Fibroblast of skin of left biceps (primary cell): ENCODE data around the gene DOK7.

ENCODE experiments used
- DNase-seq, 2 experiments: peaks; one replicate each; pipeline ENCODE4 v3.0.0-alpha.2; 2013; ENCODE audit warnings: low read depth in 2 of 2

Gene DOK7

GRCh38 chr4:3463556-3464348 is 646 bp downstream of the DOK7 start:
- no peak for DNase-seq

GRCh38 chr4:3464349-3464905 is 1.3 kb downstream of the DOK7 start:
- no peak for DNase-seq

DNA sequence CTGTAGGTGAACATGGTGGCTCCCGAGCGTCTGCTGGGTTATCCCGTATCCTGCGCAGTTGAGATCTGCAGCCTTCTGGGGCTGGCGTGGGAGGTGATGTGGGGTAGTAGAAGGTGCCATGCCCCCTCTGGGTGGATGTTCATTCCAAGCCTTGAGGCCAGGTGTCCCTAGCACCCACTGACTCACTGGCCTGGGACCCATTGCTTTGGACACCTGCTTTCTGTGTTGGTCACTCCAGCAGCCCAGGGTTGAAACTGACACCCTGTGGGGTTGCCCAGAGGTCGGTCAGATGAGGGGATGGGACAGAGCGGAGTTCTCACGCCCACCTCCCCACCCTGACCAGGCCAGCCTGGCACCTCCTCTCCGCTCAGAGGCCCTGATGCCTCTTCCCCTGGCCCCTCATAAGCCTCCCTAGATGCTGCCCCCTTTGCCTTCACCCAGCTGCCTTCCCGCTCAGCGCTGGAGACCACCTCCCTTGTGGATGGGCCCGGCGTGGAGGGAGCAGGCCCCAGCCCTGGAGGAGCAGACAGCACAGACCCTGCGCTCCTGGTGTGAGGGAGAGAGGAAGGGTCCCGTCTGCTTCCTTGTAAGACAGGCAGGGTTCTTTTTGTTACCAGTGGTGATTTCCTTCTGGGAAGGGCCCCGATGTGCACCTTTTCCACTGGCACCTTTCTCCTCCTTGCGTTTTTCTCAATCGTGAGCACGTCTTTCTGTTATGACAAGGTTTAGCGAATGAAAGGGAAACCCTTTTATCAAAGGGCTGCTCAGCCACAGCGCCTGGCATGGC is 2.0 kb downstream of the DOK7 start:
- DNase-seq, result no peak

- DNase-seq, result no peak
Observed at GRCh38 chr4:3465698-3466671, 2.9 kb downstream of the DOK7 start.

GRCh38 chr4:3466691-3467600 is 3.8 kb downstream of the DOK7 start:
- DNase-seq, result no peak

DNA sequence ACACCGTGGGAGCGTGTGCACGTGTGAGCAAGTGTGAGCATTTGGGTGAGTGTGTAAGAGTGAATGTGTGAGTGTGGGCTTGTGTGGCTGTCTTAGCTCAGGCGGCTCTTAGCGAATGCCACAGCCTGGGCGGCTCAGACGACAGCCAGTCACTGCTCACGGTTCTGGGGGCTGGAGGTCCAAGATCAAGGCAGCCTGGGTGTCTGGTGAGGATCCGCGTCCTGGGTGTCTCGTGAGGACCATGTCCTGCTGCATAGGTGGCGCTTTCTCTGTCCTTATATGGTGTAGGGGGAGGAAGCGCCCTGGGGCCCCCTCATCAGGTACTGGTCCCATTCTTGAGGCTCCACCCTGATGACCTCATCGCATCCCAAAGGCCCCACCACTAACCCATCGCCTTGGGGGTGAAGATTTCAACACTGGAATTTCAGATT is 4.5 kb downstream of the DOK7 start:
- DNase-seq, result no peak

- no peak for DNase-seq
Observed at GRCh38 chr4:3468154-3468553, 5.0 kb downstream of the DOK7 start.

GRCh38 chr4:3468804-3469203 is 5.7 kb downstream of the DOK7 start:
- DNase-seq, result no peak

- no peak for DNase-seq
Observed at GRCh38 chr4:3469386-3470243, 6.5 kb downstream of the DOK7 start.

DNA sequence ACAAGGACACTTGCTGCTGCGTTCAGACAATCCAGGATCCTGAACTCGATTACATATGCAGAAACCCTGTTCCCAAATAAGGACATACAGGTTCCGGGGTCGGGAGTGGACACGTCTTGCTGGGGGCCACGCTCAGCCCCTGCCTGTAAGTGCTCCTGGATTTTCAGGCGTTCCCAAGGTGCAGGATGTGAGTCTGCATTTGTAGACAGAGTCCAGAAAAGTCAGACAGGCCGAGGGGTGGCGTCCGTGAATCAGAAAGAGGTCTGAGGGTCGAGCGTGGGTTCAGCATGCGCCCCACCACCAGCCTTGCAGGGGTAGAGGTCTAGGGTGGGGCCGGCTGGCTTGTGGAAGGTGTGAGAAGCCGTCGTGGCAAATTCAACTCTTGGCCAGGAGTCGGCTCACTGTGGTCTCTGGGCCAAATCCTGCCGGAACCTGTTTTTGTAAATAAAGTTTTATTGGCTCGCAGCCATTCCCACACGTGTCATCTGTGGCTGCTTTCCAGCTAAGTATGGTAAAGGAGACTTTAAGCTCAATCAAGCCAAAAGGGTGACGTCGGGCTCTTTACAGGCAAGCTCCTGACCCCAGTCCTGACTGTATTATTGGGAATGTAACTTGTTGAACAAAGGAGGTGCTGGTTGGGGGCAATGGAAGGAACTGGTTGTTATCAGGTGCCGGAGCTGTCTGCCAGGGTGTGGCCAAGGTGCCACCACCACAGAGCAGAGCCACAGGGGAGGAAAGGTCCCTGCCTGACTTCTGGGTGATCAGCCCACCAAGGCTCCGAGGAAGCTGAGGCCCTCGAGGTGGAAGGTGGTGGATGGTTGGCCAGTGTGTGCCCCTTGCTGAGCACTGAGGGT is 7.4 kb downstream of the DOK7 start:
- no peak for DNase-seq

GRCh38 chr4:3471098-3471760 is 8.1 kb downstream of the DOK7 start:
- DNase-seq, result no peak

DNA sequence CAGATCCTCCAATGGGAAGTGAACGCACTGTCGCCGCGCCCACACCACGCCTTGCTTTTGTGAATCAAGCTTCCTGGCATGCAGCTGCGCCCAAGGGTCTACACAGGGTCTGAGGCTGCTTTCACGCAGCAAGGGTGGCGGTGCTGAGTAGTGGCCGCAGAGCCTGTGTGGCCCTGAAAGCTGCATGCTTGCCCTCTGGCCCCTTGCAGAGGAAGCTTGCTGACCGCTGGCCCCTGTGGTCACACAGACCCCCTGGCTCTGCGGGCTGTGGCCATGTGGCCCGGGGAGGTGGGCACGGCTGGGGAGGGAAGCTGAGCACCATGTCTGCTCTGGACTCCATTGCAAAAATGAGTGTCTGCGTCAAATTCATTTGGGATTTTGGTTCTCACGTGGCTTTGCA is 8.8 kb downstream of the DOK7 start:
- DNase-seq, result no peak

DNA sequence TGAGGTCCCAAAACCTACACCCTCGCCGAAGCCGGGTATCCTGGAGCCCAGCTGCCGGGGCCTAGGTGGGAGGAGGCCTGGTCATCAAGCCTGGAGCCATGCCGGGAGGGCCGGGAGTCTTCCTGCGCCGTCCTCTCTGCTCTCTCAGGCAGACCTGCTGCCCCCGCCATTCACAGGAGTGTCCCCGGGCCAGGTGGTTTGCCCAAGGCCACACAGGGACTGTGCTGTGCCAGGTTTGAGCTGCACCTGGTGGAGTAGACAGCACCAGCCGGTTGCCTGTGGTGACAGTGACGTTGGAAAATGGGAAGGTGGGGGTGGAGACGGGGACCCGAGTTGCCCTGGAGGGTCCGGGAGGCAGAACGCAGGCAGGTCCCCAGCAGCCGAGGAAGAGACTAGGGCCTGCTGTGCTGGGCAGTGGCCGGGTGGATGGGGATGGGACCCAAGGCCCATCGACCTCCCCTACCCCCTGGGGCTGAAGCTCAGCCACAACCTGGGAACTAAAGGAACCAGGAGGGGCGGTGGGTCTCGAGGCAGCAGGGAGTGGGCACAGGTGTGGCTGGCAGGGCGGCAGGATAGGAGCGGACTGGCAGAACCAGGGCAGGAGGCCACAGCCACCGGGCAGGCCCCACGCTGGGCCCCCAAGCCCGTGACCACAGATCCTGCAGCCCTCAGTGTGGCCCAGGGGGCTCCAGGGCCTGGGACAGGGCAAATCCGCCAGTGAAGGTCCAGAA is 9.5 kb downstream of the DOK7 start:
- no peak for DNase-seq

- no peak for DNase-seq
Observed at GRCh38 chr4:3473181-3473950, 10.3 kb downstream of the DOK7 start.

- no peak for DNase-seq
Observed at GRCh38 chr4:3473996-3474765, 11.1 kb downstream of the DOK7 start.
